ENCODE measurements around the gene USP53.
A peak's percentile ranks its signal among the peaks of the same experiment; 100 is the strongest.
"Not testable (repeated sequence)": the region's sequence is repeated elsewhere in the genome, so short reads cannot be mapped to it uniquely, and the experiment has no call there.

The USP53 gene

DNA sequence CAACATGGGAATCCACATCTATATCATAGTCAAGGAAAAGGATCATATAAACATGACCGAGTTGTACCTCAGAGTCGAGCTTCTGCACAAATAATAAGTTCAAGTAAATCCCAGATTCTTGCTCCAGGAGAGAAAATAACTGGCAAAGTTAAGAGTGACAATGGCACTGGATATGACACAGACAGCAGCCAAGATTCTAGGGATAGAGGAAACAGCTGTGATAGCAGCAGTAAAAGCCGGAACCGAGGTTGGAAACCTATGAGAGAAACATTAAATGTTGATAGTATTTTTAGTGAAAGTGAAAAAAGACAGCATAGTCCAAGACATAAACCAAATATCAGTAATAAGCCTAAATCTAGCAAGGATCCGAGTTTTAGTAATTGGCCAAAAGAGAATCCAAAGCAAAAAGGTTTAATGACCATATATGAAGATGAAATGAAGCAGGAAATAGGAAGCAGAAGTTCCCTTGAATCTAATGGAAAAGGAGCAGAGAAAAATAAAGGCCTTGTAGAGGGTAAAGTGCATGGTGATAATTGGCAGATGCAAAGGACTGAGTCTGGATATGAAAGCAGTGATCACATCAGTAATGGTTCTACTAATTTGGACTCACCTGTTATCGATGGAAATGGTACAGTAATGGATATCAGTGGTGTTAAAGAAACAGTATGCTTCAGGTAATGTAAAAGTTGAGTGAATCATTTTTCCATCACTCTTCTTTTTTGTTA lies 59.0 kb downstream of the USP53 start:
- DNase-seq (ENCODE audit: low read depth): no peak

DNA sequence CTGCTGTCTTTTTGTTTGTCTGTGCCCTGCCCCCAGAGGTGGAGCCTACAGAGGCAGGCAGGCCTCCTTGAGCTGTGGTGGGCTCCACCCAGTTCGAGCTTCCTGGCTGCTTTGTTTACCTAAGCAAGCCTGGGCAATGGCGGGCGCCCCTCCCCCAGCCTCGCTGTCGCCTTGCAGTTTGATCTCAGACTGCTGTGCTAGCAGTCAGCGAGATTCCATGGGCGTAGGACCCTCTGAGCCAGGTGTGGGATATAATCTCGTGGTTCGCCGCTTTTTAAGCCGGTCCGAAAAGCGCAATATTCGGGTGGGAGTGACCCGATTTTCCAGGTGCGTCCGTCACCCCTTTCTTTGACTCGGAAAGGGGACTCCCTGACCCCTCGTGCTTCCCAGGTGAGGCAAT lies 67.0 kb downstream of the USP53 start:
- DNase-seq (ENCODE audit: low read depth): not testable (repeated sequence)

DNA sequence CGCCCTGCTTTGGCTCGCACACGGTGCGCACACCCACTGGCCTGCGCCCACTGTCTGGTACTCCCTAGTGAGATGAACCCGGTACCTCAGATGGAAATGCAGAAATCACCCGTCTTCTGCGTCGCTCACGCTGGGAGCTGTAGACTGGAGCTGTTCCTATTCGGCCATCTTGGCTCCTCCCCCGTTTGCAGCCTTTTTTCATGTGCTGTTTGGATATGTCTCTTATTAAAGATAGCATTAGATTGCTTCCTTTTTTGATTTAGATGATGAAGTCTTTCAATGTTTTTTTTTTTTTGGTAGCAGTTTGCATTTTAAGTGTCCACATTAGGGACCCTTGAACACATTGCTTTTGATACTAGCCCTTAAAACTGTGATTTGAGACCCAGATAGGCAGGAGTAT lies 67.4 kb downstream of the USP53 start:
- DNase-seq (ENCODE audit: low read depth): not testable (repeated sequence)

DNA sequence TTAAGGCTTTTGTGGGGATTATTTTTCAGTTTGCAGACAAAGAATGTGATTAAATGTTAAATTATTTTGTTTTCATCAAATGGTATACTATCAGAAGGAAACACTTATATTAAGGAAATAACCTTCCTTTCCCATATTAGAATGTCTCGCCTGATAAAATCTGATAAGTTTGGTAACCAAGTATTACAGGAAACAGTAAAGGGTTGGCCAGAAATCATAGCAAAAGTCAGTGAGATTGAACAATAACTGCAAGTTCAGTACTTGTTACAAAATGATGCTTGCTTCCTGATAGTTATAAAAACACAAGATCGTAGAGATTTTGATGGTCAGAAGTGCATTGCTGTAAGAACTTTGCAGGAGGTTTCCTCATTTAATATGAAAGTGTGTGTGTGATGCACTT lies 68.9 kb downstream of the USP53 start:
- DNase-seq (ENCODE audit: low read depth): no peak

DNA sequence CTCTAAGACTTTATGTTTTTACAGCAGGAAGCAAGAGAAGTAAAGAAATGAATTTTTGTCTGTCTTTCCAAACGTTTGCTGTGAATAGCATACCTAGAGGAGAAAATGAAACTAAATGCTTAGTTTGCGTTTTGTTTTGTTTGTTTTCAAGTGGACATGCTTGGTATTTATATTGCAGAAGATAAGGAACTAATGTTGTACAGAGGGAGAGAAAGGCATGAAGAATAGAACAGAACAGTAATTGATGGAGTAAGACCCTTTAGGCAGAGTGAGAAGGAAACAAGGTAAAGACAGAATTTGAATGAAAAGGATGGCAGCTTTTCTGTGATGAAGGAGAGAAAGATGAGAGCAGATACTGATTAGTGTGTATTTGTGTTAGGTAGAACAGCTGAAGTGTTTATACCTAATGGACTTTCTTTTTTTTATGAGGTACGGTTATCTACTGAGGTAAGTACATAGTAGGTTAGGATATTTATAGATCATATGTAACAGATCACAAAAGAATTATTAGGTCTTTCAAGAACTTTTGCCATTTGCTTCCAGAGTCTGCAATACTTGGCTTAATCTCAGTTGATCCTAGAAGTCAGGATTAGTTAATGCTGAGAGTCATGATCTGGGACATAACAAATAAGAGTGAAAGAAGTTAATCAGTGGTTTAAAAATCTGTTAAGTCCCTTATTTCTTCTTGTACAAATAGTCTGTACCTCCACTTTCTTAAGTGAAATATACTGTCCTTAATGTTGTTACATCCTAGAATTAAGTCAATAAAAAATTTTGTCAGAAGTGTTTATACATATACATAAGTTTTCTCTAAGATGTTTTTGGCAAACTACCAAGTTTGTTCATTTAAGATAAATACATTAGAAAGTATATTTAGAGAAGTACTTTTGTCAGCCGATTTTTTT lies 72.6 kb downstream of the USP53 start:
- DNase-seq (ENCODE audit: low read depth): no peak

DNA sequence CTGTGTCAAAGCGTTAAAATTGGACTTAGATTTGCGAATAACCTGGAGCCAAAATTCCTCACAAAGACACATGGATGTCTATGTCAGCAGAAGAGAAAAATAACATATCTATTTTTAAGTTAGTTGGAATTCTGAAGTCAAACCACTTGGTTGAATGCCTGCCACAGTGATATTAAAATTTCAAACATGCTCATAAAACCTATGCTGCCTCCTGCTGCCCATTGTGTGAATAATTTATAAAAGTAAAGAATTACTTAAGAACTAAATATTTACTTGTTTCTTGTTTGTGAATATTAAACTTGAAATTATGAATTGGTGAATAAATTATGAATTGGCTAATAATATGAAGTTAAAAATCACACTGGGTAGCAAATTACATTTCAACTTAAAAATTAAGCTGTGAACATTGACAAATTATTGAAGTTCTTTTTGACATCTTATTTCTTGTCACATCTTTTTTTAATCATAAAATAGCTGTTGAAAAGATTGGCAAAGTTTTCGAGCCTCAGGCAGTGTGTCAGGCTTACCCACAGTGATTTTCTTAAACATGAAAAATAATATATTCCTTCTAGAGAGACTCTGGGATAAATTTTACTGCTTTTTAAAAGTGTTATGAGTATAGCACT lies 74.0 kb downstream of the USP53 start:
- DNase-seq (ENCODE audit: low read depth): peak; percentile 46

DNA sequence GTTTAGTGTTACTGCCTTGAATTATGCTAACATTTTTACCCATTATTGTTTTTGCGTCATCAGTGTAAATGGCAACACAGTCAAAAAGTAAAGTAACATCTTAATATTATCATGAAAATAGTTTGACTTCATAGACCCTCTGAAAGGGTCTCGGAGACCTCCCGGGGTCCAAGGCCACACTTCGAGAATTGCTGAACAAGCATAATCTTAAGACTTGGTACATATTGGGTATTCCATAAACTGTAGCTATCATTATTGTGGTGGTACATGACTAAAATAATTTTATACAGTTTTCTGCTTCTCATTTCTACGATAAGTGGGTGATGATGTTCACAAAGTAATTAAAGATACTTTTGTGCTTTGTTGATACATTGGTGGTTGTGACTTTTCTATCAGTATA lies 76.8 kb downstream of the USP53 start:
- no peak for DNase-seq (ENCODE audit: low read depth)

DNA sequence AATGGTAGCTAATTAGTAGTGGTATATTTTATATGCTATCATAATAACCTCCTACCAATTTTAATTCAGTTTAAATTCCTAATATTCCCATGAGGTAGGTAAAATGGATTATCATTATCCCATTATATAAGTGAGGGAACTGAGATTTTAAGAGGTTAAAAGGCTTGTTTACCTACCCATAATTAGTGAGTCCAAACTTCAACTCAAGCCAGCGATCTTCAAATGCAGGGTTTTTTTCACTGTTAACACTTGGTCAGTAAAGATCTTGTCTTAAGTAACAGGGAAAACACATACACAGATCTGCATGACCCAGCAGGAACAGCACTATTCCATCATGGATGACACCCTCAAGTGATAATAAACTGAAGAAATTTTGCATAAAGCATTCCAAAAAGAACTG lies 78.1 kb downstream of the USP53 start:
- DNase-seq (ENCODE audit: low read depth): no peak

DNA sequence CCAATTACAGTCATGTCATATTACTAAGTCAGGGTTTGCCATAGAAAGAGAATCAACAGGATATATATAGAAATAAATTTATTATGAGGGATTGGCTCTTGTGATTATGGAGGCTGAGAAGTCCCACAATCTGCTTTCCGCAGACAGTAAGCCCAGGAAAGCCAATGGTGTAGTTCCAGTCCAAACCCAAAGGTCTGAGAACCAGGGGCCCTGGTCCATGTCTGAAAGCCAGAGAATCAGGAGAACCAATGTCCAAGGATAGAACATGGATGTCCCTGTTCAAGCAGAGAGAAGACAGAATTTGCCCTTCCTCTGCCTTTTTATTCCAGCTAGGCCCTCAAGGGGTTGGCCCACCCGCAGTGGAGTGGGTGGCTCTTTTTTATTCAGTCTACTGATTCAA lies 83.8 kb downstream of the USP53 start:
- DNase-seq (ENCODE audit: low read depth): no peak

DNA sequence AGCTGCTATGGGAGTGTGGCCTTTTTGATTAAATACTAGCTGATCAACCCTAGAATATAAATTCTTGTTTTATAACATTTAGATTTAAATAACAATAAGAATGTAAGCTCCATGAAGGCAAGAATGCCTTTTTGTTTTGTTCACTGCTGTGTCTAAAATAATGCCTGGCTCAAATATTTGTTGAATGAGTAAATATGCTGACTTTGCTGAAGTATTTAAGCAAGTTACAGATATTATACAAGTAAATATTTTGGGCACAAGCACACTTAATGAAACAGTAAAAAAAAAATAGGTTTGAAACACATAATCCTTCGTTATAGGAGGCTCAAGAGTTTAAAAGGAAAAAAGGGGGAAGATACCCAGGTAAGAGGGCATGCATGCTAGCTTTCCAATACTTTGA lies 85.3 kb downstream of the USP53 start:
- DNase-seq (ENCODE audit: low read depth): no peak

DNA sequence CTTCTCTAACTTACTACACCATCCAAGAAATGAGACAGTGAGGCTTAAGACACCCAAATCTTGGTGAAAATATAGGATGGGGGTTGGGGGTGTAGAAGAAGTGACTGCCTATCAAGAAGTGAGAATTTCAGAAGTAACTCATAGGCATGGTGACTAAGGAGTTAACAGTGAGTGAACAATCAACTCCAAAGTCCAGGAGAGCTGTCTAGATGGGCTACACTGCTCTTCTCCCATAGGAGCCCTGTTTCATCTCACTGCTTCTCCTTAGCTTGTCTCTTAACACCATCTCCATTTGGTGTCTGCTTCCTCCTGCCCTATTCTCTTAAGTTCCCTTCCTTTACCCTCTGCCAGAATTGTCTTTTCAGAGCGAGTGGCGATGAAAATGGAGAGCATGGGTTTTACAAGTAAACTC lies 86.8 kb downstream of the USP53 start:
- no peak for DNase-seq (ENCODE audit: low read depth)

DNA sequence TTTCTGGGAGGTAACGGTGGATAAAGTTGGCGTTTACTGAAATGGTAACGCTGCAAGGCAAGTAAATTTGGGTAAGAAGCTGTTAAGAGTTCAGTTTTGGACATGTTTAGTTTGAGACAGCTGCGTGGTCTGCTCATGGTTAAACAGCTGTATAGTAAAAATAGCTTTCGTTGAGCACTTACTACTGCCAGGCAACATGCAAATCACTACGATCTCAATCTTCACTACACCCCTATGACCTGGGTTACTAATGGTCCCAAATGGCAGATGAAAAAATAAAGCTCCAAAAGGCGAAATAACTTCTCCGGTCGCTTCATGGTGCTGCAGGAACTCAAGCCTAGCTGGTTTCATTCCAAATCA lies 87.2 kb downstream of the USP53 start:
- no peak for DNase-seq (ENCODE audit: low read depth)

DNA sequence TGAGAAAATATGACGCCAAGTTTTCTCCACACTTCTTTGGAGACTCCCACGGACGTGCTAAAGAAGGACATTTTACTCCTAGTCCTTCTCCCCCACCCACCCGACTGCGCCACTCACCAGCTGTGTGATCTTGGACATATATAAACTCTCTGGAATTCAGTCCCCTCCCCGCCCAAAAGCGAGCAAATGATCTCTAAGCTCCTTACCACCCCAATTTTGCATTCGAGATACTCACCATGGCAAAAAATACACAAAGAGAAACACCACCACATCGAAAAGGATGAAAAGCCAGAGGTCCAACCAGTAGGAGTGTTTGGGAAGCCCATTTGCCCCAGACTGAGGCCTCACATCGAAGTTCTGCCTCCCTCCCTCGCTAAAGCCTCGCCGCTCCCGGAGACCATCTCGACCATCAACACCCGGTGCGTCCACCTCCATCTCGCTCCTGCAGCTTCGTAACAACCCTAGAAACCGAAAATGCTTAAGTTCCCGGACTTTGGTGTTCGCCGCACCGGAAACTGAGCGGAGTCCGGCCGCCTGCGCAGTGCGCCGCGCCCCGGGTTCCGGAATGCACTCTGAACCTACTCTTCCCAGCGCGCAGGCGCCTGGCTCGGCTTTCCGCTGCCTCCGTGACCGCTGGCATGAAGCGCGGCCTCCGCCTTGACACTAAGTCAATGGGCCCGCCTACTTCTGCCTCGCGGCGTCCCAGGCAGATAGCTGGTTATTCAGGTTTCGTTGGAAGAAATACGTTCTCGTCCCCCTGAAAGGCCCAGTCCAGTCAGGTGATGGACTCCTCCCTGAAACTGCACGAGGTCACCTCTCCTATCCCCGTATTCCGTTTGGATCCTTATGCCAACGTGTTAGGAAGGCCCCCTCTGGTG lies 87.8 kb downstream of the USP53 start:
- DNase-seq (ENCODE audit: low read depth): peak; percentile 79

DNA sequence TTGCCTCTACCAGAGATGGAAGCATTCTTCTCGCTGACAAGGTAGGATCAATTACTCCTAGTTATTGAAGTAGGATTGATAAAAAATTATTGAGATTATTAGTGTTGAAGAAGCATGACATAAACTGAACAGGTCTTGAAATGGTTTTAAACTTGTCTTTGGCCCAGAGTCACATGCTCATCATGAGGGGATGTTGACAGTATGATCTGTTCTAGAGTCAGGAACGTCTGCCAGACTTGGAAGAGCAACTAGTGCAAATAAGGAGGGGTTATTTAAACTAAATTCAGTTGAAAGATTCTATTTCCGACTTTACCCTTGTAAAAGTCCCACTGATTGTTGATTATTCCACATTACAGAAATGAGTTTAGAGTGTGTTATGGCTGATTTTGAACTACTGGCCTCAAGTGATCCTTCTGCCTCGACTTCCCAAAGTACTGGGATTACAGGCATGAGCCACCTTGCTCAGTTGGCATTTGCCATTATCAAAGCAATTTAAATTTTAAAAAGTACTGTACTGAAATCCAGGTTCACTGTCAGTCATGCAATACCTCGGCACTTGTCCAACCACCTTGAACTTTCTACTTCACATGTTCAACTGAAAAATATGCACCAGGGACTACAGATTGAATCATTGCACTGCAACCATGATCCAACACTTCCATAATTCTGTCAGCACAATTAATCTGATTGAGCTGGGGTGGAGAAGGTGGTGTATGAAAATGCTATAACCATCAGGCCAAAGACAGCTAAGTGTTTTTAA lies 89.7 kb downstream of the USP53 start:
- no peak for DNase-seq (ENCODE audit: low read depth)

DNA sequence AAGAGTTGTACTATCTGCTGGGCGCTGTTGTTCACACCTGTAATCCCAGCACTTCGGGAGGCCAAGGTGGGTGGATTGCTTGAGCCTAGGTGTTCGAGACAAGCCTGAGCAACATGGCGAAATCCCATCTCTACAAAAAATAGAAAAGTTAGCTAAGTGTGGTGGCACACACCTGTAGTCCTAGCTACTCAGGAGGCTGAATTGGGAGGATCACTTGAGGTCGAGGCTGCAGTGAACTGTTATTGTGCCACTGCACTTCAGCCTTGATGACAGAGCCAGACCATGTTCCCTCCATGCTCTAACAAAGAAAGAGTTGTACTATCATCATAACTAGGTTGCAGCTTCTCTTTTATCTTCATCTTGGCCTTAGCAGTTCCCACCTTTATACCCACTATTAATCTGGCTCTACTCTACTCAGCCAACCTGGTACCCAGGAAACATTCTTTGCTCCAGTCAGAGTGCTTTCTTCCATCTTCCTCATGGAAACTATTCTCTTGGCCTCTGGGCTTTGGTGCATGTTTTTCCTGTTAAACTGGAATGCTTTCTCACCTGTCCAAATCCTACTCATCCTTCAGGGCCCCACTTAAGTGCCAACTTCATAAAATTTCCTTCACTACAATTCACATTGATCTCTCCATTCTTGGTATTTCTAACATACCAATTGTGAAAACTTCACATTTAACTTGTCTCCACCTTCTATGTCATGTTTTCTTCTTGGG lies 91.2 kb downstream of the USP53 start:
- no peak for DNase-seq (ENCODE audit: low read depth)

DNA sequence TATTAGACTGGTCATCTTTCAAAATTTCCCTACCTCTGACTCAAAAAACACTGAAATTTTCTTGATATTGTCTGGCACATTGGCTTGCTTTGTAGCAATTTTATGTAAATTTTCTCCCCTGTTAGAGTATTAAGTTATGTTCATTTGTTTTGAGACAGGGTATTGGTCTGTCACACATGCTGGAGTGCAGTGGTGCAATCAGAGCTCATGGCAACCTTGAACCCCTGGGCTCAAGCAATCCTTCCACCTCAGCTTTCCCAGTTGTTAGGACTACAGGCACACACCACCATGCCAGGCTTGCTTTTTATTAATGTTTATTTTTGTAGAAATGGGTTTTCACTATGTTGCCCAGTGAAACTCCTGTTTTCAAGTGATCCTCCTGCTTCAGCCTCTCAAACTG lies 91.9 kb downstream of the USP53 start:
- DNase-seq (ENCODE audit: low read depth): no peak

DNA sequence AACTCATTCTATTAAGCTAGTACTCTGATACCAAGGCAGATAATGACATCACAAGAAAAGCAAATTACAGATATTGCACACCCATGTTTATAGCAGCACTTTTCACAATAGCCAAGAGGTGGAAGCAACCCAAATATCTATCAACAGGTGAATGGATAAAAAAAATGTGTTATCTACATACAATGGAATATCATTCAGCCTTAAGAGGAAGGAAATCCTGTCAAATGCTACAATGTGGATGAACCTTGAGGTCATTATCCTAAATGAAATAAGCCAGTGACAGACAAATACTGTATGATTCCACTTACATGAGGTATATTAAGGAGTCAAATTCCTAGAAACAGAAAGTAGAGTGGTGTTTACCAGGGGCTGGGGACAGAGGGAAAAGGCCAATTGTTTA lies 95.1 kb downstream of the USP53 start:
- no peak for DNase-seq (ENCODE audit: low read depth)

DNA sequence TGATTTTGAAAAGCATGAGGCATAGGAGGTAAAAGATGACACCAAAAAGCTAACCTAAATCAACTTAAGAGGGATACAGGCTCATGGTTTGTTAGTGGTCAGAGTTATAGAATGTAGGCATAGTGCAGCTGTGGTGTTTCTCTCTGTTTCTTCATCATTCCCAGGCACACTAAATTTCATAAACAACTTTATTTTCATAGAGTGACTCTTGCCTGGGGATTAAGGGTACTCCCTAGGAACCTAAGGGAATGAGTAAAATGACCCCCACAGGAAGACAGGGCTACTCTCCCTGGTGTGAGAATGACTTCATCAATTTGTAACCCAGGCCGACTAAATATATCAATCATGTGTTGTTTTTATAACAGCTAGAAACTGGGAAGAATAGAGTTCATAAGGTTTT lies 98.3 kb downstream of the USP53 start:
- DNase-seq (ENCODE audit: low read depth): no peak

DNA sequence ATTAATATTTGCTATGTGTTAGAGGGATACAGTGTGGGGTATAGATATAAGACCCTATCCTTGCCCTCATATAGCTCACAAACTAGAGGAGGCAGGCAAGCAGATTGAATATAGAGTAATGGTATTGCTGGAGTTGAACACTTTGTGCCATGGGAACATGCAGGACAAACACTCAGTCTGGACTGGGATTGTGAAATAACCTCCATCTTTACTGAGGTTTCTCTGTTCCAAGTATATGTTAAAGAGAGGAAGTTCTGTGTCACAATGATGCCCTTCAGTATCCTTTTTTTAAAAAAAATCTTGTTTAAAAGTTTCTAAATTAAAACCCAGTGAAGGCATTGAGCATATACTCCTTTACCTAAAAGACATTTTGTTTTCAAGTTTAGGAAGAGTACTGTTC lies 100.7 kb downstream of the USP53 start:
- DNase-seq (ENCODE audit: low read depth): no peak

DNA sequence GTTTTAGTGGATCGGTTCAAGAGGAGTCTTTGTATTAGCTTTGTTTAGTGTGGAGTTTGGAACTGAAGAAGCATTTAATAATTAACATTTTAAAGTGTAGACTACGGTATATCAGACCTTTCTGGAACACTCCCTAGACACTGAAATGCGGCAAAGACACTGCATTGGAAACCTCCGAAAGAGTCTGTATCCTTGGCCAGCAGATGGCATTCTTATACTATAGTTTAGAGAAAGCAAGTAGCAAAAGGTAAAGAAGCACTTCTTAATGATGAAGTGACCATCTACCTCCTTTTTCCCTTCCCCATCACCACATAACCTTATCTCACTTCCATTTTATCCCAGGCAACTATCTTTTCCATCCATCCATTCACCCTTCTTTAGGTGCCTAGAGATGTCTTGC lies 101.8 kb downstream of the USP53 start:
- no peak for DNase-seq (ENCODE audit: low read depth)

DNA sequence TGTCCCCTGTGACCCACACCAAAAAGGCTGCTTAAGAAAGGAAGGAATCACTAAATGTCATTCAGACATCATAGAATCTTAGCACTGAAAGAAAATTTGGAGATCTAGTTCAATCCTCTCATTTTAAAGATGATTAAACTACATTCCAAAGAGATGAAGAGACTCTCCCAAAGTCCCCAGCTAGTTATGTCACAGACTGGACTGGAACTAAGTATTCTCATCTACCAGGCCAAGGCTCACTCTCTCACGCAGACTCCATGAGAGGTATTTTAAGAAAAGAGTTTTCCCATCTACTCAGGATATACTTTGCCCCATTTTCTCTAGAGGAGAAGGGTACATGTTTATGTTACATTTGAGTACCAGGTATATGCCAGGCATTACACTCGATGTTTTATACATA lies 102.5 kb downstream of the USP53 start:
- DNase-seq (ENCODE audit: low read depth): no peak

Data from GM04504 (cell line).